Activated CD8-positive, alpha-beta memory T cell treated with anti-CD3 and anti-CD28 coated beads for 36 hours (primary cell): Measurements from ENCODE around the gene RIMKLA. TPM values are rescaled to one million over a fixed set of nuclear protein-coding genes. Genes with fewer than 3 reads are reported as not detected.

ENCODE experiments used
- CTCF ChIA-PET: fragments of 350-600 bp; sonication (Branson Sonifier 250); formaldehyde crosslinking; loops from one replicate; lab custom pipeline; 2021; ENCODE audit warnings: antibody characterized with exemption; lab: Charles Lee
- POLR2A ChIA-PET: fragments of 350-600 bp; sonication (Branson Sonifier 250); formaldehyde crosslinking; loops from one replicate; lab custom pipeline; 2021; ENCODE audit warnings: antibody characterized with exemption; lab: Charles Lee
- total RNA-seq, 2 experiments: library from RNA; stranded (reverse); gene quantifications; one replicate each; pipeline ENCODE4 v1.2.3, GENCODE V29; 2021

RIMKLA gene
- total RNA-seq = 1 to 10 TPM; 5.9 to 6.1 TPM

- POLR2A ChIA-PET = no interaction called here
- CTCF ChIA-PET = no interaction called here
Observed at GRCh38 chr1:42380586-42381279, at the start of gene RIMKLA. RIMKLA (plus strand) TSS chr1:42380792; CDS start chr1:42380935, 143 bp downstream.

DNA sequence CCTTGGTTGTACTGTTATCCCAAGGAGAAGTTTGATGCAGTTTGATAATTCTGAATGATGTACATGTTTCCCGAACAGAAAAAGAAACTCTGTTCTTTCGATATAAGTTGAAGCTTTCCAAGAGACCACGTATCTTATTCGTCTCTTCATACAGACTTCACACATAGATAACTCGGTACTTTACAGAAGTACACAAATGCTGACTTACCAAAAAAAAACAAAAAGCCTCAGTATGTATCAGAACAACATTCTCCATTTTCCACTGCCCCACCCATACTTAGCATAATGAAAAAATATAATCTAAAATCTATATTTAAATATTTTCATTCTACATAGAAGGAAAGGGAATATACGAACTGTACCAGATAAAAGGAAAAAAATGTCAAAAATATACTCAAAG lies 47.7 kb upstream of the RIMKLA start:
- POLR2A ChIA-PET = no interaction called here
- CTCF ChIA-PET = interaction anchor here (1.5 kb wide), 1 partner anchor 10 kb away, joined by 3 read pairs; no protein-coding TSS in a partner anchor

DNA sequence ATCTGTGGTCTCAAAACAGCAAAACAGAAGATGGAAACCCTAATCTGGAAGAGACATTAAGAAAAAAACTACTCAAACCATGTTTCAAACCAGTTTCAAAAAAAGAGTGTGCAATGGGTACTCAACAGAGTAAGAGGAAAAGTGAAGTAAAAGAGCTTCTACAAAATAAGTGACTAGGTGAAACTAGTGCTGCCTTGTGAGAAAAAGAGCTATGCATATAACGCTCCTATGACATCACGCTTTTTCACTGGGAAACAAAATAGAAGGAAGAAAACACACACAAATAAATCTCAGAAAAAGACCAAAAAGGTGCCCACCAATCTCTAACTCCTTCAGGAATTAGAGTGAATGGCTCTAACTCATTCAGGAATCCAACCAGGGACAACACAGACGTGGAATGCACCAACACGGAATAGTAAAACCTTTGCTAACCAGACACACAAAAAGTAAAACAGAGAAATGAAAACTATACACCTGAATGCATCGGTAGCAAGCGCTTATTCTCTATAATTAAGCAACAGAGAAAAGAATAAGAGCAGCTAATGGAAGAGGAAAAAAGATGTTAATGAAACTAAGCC lies 46.8 kb upstream of the RIMKLA start:
- ChIA-PET POLR2A (interaction anchor here (0.9 to 1.6 kb wide), 3 partner anchors 13 to 433 kb away, joined by 3 to 4 read pairs (median 3); partner anchors contain the start of genes C1orf50, P3H1 and PPCS), CTCF (interaction anchor here (0.6 to 1.2 kb wide), 6 partner anchors 10 to 200 kb away, joined by 3 to 4 read pairs (median 3); no protein-coding TSS in a partner anchor)

GRCh38 chr1:42334240-42335049 lies 46.1 kb upstream of the RIMKLA start:
- CTCF ChIA-PET = interaction anchor here (0.9 to 1.2 kb wide), 5 partner anchors 10 to 161 kb away, joined by 3 read pairs; no protein-coding TSS in a partner anchor
- POLR2A ChIA-PET = interaction anchor here (0.9 to 1.6 kb wide), 3 partner anchors 14 to 433 kb away, joined by 3 to 4 read pairs (median 3); partner anchors contain the start of genes C1orf50, P3H1 and PPCS

DNA sequence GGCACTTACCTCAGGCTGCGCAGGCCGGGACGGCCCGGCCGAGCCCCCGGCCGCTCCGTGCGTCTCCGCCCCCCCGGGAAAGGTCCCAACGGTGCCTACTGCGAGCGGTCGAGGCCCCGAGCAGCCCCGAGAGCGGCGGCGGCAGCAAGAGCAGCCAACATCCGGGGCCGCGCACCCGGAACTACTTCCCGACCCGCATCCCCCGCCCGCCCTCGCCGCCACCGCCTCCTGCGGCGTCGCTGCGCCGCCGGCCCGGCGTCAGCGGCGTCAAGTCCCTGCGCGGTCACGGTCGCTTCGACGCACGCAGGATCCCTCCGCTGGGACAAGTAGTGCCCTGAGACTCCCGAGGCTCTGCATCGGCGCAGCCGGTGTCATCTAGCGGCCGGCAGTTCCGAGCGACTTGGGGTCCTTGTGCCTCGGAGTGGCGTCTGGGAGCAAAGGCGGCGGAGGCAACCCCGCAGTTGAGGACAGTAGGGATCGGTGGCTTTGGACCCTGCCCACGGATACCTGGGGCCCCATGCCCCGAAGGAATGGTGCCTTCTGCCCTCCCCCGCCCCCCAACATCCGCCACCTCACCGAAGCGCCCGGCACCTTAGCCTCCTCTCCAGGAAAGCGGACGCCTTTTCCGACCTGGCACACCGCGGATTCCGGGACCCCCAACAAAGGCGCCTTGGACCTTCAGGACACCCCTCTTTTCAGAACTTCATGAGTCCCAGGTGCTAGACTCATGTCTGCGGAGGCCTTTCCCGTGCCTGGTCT lies 45.4 kb upstream of the RIMKLA start, which contains the start of gene FOXJ3:
Gene FOXJ3 (minus strand): TSS at position 186 of the 759 bp plus-strand sequence. CDS start 24,142 bp downstream, outside the sequence.
- ChIA-PET POLR2A (no interaction called here), CTCF (interaction anchor here (0.5 to 1.2 kb wide), 3 partner anchors 156 to 369 kb away, joined by 3 read pairs; no protein-coding TSS in a partner anchor)

DNA sequence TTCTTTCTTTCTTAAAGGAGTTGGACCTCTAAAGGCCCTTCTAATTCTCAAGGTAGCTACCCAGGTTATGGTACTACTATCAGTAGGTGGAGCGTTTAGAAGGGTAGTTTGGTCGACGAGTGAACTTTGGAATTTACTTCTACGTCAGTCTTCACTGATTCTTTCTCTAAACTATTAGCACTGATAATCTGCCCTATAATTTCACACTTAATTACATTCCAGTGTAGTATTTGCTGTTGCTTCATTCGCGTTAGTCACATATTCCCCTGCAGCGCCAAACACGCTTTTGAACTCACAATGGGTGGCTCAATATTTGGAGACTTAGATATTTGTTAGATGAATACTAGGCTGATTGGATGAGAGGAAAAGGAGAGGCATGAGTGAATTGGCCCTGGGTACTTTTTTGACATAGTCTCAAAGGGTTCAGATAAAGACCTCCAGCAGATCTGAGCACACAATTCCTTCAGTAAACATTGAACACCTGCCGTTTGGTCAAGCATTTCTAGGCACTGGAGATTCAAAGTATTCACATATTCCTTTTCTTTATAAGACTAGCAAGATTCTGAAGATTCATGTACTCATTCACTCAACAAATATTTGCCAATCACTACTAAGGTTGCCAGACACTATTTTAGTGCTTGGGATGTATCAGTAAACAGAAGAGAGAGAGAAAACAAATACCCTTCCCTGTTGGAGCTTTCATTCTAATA lies 44.6 kb upstream of the RIMKLA start:
- ChIA-PET CTCF (interaction anchor here (0.5 kb wide), 1 partner anchor 368 kb away, joined by 3 read pairs; no protein-coding TSS in a partner anchor), POLR2A (interaction anchor here (0.7 kb wide), 1 partner anchor 8 kb away, joined by 4 read pairs; no protein-coding TSS in a partner anchor)

- CTCF ChIA-PET = interaction anchor here (1.0 kb wide), 1 partner anchor 164 kb away, joined by 3 read pairs; no protein-coding TSS in a partner anchor
- POLR2A ChIA-PET = no interaction called here
Observed at GRCh38 chr1:42336978-42337377, 43.6 kb upstream of the RIMKLA start.

DNA sequence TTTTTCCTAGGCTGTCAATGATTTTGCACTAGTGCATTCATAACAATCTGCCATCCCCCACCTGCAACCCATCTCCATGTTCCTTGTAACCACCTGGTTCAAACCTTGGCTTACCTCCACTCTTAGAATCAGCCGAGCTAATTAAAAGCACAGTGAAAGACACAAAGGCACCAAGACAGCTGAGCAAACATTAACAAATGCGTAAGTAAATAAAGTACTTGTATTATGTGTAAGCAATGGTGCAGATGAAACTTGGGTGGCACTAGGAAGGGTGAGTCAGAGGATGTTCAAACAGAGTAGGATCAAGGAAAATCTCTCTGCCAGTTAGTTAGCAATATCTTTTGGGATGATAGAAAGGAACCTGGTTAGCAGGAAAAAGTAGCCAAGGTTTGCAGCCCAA lies 40.5 kb upstream of the RIMKLA start:
- ChIA-PET POLR2A (no interaction called here), CTCF (no interaction called here)

DNA sequence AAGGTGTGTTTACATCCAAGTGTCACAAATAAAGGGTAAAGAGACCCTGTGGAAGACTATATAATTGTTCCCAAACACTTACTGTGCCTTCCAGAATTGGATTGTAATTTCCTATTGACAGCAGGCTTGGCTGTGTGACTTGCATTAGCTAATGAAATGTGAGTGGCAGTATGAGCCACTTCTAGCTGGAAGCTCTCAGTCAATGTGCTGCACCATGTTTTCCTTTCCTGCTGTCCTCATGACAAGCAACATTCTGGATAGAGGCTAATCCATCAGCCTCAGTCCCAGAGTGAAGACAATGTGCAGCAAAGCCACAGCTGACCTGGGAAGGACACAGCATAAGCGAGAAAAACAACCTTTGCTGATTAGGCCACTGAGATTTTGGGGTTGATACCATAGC lies 39.7 kb upstream of the RIMKLA start:
- ChIA-PET POLR2A (no interaction called here), CTCF (no interaction called here)

- POLR2A ChIA-PET = no interaction called here
- CTCF ChIA-PET = interaction anchor here (1.3 kb wide), 1 partner anchor 11 kb away, joined by 3 read pairs; no protein-coding TSS in a partner anchor
Observed at GRCh38 chr1:42343049-42343448, 37.5 kb upstream of the RIMKLA start.

GRCh38 chr1:42348498-42348897 lies 32.1 kb upstream of the RIMKLA start:
- CTCF ChIA-PET = no interaction called here
- POLR2A ChIA-PET = no interaction called here

DNA sequence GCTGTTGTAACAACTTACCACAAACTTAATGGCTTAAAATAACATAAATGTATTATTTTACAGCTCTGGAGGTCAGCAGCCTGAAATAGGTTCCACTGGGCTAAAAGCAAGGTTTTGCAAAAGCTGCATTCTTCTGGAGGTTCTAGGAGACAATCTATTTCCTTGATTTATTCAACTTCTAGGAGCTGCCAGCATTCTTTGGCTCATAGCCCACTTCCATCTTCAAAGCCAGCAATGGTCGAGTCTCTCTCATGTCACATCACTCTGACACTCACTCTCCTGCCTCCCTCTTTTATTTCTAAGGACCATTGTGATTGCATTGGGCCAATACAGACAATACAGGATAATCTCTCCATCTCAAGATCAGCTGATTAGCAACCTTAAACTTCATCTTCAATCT lies 30.5 kb upstream of the RIMKLA start:
- ChIA-PET CTCF (no interaction called here), POLR2A (no interaction called here)

DNA sequence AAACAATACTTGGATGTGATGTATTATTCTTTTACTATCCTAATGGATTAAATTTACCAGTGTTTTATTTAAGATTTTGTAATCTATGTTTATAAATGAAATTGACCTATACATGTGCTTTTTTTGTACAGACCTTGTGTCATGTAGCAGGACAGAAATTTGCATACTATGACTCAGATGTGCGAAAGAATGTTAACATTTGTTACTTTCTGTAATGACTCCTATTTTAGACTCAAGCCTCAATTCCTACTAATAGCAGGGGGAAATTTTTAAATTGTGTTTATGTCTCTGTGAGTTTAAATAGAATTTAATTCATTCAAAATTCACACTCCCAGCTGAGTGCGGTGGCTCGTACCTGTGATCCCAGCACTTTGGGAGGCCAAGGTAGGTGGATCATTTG lies 21.8 kb upstream of the RIMKLA start:
- ChIA-PET CTCF (no interaction called here), POLR2A (no interaction called here)

DNA sequence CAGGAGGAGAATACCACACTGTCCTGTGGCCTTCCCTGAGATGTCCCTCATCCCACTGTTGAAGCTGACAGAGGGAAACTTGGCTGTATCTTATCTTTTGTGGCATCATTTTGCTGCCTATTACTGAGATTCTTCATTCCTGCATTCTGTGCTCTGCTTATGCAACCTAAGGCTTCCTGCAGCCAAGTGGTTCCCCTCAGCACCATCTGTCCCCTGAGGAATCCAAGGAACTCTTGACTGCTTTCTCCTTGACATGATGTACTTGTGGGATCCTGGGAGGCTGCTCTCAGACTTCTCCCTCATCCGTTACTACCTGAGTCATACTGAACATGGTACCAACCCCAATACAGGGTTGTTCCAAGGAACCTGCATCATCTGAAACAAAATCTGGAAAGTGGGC lies 21.1 kb upstream of the RIMKLA start:
- ChIA-PET POLR2A (no interaction called here), CTCF (no interaction called here)

DNA sequence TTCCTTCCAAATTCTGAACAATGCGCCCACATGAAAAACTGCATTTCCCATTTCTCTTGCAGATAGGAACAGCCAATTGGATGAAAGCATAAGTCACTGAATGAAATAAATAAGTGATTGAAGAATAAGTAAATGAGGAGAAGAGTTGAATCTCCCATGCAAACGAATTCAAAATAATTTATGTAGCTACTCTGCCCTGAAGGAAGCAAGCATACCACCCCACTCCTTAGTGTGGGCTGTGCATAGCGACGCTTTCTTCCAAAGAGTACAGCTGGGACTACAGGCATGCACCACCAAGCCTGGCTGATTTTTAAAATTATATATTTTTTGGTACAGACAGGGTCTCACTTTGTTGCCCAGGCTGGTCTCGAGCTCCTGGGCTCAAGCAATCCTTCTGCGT lies 16.5 kb upstream of the RIMKLA start:
- CTCF ChIA-PET = no interaction called here
- POLR2A ChIA-PET = no interaction called here

- POLR2A ChIA-PET = no interaction called here
- CTCF ChIA-PET = no interaction called here
Observed at GRCh38 chr1:42364542-42364941, 16.1 kb upstream of the RIMKLA start.

GRCh38 chr1:42365118-42365517 lies 15.5 kb upstream of the RIMKLA start:
- POLR2A ChIA-PET = no interaction called here
- CTCF ChIA-PET = no interaction called here

DNA sequence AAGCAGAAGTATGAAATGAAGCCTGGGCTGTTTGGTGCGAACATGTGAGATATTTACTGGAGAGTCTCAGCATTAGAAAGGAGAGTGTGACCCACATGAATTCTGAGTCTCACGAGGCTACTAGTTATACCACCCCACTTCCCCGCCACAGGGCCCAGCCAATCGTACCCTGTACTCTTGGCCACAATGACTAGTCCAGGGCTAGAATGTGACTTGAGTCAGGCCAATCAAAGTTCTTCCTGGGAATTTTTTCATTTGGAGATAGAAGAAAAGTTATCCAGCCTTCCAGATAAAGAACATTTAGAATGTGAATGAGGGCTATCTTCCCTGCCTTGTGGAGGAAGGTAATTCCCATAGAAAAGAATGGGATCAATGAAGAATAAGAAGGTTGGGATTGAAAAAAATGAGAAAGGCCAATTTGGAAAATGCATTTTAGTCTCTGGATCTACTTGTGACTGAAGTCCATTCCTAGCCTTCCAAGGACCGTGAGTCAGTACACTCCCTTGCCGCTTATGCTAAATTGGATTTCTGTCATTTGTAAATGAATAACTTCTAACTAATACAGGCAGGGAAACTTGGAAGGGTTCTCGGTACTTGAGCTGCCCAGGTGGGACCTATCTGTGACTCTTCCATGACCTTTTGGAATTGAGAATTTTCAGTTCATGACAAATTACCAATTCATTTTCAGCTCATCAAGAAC lies 12.3 kb upstream of the RIMKLA start:
- ChIA-PET POLR2A (no interaction called here), CTCF (no interaction called here)
